HG03457 (cell line): ENCODE data around the gene HAGHL.
A peak's percentile ranks its signal among the peaks of the same experiment; 100 is the strongest.

ENCODE experiments used
- ATAC-seq: cut with Tn5 transposase; IDR thresholded peaks from one replicate; pipeline ENCODE4 v1.9.1; 2021; ENCODE audit warnings: moderate number of reproducible peaks; ENCODE audit not compliant: unreplicated experiment

Gene HAGHL

DNA sequence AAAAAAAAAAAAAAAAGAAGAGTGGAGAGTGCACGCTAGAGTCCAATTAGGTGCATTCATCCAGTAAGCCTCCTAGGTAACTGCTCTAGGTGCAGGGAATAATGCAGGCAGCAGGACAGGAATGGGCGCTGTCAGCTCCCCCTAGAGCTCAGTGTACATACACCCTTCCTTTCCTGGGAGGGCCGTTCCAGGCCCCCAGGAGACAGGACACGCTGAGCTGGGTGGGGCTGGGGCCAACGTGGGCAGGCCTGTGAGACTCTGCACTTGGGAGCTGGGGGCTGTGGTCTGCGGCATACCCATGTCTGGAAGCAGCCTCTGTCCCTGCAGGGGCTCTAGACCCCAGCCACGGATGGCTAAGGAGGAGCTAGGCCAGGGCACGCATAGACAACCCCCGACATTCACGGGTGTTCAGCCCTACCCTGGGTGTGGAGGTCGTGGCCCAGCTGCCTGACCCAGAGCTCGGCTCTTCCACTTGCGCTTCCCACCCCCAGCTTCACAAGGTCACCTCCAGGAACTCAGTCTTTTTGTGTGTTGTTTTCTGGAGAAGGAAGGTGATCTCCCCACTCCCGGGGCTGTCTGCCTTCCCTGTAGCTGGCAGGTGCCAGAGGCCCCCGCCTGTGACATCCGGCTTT, 7.0 kb upstream of the HAGHL start:
- ATAC-seq = no peak

- ATAC-seq = no peak
These were observed 6.4 kb upstream of the HAGHL start for GRCh38 chr16:720447-720989.

GRCh38 chr16:720990-721764, 5.7 kb upstream of the HAGHL start, which contains the start of gene ANTKMT:
TSS of gene ANTKMT (plus strand) at chr16:721146. CDS start at chr16:721275, 129 bp downstream.
- peak; percentile 53 for ATAC-seq

DNA sequence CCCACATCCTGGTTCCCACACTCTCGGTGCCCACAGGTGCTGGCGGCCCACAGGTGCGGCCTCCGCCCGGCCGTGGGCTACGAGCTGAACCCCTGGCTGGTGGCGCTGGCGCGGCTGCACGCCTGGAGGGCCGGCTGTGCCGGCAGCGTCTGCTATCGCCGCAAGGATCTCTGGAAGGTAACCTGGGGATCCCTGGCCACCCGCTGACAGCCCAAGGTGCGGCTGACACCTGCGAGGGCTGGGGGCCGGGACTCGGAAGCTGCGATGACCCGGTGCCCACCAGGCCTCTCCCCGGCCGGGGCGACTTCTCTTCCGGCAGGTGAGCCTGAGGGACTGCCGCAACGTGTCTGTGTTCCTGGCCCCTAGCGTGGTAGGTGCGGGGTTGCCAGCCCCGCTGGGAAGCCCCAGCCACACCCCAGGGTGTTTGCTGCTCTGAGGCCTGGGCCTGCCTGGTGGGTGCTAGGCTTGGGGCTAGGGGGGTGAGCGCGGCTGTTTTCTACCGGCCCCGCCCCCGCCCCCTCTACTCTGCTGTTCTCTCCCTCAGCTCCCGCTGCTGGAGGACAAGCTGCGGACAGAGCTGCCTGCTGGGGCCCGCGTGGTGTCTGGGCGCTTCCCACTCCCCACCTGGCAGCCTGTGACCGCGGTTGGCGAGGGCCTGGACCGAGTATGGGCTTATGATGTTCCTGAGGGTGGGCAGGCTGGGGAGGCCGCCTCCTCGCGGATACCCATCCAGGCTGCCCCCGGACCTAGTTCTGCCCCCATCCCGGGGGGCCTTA, 5.0 kb upstream of the HAGHL start:
- no peak for ATAC-seq

DNA sequence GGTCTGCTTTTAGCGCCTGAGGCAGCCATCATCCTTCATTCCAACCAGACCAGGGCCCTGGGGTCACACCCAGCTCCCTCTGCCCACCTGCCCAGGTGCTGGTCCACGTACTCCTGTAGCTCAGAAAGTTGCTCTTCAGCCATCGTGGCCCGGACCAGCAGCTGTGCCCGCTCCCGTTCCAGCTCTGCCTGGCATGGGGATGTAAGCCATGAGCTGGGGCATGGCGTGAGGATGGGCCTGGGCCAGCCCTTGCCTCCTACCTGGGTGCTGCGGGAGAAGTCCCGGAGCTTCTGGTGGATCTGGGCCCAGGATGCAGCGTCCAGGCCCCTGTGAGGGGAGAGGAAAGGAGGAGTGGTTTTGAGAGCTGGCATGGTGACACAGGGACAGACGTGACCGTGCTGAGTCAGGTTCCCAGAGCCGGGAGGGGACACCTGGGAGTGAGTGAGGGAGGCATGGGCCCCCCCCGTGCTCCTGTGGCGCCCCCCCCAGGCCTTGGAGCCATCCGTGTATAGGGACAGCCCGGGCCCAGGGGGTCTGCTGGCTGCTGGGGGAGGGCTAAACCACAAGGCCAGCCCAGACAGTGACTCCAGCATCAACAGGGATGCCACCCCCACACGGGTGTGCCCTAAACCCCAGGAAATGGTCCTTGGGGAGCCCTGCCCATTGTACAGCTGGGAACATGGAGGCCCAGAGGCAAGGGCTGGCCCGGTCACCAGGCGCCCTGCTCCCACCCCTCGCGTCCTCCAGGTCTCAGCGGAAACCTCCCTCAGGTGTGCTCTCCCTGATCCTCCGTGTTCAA, 3.9 kb upstream of the HAGHL start:
- no peak for ATAC-seq

DNA sequence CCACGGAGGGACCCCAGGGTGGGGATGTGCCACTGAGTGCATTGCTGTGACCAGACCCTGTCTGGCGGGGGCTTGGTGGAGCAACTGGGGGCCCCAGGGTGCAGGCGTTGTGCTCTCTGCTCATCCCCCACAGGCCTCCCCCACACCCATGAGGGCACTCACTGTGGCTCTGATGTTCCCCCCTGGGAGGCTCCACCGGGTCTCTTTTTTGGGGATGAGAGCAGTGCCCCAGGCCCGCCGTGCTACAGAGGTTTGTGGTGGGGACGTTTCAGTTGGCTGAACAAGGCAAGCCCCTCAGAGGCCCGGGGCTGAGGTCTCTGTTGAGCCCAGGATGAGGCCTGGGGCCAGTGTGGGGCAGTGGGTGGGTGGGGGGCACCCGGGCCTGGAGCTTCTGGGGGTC, 3.2 kb upstream of the HAGHL start:
- no peak for ATAC-seq

- no peak for ATAC-seq
These were observed 2.5 kb upstream of the HAGHL start for GRCh38 chr16:724188-725040.

GRCh38 chr16:725041-725376, 1.9 kb upstream of the HAGHL start:
- no peak for ATAC-seq

- no peak for ATAC-seq
These were observed 1.3 kb upstream of the HAGHL start for GRCh38 chr16:725463-726187.

GRCh38 chr16:726188-726437, 793 bp upstream of the HAGHL start:
- ATAC-seq = no peak

DNA sequence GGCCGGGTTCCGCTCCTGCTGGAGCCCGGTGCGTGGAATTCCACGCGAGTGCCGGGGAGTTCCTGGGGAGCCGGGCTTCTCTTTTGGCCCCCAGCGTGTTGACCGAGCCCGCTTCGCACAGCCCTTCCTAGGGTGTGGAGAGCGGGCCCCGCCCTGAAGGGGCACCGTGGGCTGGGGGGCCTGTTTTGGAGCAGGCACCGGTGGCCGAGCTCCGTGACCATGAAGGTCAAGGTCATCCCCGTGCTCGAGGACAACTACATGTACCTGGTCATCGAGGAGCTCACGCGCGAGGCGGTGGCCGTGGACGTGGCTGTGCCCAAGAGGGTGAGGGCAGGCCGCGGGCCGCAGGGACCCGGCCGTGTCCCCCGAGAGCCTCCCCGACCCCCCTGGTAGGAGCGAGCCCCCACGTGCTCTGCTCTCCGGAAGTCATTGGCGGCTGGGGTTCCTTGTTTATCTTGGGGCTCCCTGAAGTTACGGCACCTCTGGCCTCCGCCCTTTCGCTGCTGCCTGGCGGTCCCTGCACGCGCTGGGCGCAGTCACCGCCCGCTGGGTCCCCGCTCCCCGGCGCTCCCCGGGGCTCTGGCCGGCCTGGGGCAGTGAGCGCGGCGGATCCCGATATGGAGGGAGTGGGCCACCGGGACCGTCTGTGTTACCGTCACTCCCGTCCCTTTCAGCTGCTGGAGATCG, 528 bp downstream of the HAGHL start:
- ATAC-seq = no peak

GRCh38 chr16:728131-728889, 1.4 kb downstream of the HAGHL start:
- ATAC-seq = no peak

DNA sequence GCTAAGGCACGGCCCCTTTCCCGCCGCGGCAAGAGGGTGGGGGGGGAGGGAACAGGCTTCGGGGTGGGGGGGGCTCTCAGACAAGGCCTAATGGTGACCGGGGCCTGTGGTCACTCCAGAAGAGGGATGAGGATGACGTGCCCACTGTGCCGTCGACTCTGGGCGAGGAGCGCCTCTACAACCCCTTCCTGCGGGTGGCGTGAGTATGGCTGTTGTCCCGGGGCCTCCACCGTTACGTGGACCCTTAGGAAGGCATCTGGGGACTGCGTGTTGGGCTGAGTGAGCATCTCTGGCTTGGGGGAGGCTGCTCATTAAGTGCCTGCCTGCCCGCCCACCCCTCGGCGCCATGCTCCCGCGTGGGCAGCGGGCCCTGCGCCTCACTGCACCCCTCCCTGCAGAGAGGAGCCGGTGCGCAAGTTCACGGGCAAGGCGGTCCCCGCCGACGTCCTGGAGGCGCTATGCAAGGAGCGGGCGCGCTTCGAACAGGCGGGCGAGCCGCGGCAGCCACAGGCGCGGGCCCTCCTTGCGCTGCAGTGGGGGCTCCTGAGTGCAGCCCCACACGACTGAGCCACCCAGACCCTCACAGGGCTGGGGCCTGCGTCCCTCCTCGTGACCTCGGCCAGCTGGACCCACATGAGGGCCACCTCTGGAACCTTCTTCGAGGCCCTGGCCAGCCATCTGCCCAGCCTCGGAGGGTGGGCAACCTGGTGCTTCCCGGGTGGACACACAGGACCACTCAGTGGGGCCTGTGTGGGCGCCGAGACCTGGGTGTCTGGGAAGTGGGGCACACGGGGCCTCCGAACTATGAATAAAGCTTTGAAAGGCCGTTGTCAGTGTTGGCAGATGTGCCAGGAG, 2.2 kb downstream of the HAGHL start:
- no peak for ATAC-seq

DNA sequence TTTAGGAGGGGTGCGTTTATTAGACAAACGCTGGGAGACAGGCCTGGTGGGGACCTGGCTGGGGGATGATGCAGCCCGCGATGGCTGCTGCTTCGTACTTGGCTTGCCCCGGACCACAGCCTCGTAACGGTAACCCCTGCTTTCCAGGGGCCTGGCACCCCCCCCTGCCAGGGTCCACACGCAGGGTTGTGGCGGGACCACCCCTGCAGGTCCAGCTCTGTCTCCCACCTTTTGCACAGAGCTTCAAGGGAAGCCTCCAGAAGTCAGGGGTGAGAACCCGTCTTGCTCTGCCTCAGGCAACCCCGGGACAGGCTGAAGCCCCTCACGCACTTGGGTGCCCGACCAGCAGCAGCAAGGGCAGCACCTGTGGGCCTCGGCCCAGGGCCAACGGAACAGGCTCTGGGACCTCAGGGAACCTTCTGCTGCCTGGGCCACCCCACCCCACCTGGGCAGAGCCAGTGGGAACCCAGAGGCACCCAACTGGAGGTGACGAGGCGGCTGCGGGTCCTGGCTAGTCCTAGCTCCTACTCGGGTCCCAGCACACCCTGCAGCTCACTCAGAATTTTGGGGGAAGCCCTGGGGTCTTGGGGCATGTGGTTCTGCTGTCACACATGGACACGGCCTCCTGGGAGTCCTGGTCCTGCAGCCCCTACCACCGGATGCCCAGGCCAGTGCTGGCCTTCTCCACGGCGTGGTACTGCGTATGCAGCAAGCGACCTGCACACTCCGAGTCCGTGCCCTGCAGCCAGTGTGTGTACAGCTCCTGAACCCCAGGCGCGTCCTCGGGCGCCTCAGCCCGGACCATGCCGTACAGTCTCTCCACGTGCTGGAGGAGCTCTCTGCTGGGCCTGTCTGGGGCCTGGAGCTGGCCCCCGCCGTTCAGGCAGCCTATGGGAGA, 3.1 kb downstream of the HAGHL start:
- ATAC-seq = no peak

DNA sequence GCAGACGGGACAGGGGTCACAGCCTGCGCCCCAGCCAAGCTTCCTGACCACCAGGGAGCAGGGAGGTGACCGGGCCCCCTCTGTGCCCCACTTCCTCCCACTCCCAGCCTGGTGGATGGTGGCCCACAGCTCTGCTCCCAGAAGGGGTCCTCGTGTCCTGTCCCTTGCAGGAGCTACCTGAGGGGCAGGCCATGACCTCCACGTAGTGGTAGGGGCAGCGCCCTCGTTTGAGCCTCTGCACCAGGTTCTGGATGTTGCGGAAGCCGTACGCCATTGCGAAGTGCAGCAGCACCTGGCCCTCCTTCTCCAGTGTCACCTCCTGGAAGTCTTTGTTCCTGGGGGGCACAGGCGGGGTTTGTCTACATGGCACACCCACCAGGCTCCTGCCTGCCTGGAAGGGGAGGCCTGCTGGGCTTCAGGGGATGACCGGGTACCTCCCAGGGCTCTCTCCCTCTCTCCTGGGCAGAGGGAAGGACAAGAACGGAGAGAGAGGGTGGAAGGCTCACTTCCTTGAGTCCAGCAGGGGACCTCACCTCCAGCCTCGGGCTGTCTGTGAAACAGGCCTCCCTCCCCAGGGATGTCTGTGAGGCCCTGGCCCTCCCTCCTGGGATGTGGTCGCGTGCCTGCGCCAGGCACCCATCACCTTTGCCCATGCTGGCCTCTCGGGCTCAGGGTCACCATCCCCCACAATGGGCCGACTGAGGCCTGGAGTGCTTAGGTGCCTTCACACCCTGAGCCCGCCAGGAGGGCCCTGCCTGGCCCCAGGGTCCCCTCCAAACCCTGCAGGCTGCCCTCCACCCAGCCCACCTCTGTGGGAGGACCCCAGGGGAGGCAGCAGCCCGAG, 4.0 kb downstream of the HAGHL start:
- ATAC-seq = no peak
